A673 (cell line): Measurements from ENCODE around the gene LRBA.

Experiments used
- CTCF ChIP-seq: fragments of 300-800, 200-600 bp; sonication (generic); conservative IDR thresholded peaks from 2 replicates; pipeline ENCODE4 v1.5.1; 2017; ENCODE audit warnings: low read depth, mild to moderate bottlenecking, antibody characterized with exemption, low read length, moderate library complexity, mixed read lengths
- EZH2 ChIP-seq: fragments of 200-600 bp; sonication (generic); IDR thresholded peaks from 2 replicates; pipeline ENCODE4 v1.6.1; 2017; ENCODE audit warnings: borderline replicate concordance, low read depth, mild to moderate bottlenecking, mixed read lengths, antibody characterized with exemption, low read length; ENCODE audit not compliant: poor library complexity, severe bottlenecking

GRCh38 chr4:150746156-150746555 lies 268.9 kb downstream of the LRBA start:
- TF ChIP-seq CTCF (no peak), EZH2 (no peak)
